Measurements from ENCODE around the gene SLX4.

DNA sequence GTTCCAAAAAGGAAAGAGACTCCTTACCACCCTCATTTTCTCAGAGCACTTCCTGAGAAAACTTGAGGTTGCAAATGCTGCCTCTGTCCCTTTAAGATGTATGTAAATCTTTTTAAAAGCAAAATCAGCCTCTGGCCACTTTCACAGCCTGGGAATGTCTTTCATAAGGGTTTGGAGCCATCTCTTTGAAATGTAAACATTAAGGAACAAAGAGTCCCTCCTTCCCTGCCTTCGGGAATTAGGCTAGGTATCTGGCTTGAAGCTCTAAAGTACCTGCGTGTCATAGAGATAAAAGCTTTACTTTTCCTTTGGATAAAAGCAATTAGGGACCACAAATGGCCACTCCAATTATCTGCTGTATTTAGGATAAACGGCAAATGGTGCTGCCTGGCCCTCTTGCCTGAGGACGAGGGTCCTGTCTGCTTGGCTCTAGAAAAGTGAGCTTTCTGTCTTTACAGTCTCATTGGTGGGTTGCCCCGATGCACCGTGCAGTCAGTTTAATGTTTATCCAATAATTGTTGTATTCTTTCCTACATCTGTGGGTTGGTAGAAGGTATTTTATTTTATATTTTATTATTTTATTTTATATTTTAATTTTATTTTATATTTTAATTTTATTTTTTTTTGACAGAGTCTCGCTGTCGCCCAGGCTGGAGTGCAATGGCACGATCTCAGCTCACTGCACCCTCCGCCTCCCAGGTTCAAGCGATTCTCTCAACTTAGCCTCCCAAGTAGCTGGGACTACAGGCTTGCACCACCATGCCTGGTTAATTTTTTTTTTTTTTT is 58.1 kb downstream of the SLX4 start:
- TF ChIP-seq, protein P1, sequence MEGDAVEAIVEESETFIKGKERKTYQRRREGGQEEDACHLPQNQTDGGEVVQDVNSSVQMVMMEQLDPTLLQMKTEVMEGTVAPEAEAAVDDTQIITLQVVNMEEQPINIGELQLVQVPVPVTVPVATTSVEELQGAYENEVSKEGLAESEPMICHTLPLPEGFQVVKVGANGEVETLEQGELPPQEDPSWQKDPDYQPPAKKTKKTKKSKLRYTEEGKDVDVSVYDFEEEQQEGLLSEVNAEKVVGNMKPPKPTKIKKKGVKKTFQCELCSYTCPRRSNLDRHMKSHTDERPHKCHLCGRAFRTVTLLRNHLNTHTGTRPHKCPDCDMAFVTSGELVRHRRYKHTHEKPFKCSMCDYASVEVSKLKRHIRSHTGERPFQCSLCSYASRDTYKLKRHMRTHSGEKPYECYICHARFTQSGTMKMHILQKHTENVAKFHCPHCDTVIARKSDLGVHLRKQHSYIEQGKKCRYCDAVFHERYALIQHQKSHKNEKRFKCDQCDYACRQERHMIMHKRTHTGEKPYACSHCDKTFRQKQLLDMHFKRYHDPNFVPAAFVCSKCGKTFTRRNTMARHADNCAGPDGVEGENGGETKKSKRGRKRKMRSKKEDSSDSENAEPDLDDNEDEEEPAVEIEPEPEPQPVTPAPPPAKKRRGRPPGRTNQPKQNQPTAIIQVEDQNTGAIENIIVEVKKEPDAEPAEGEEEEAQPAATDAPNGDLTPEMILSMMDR (IDR thresholded peaks at IDR 0.05) = no peak
- no peak for TF ChIP-seq POLR2A (IDR thresholded peaks at IDR 0.05)

Data from lower leg skin (tissue), 3 donors.